Ishikawa (cell line): ENCODE measurements around the gene SLC41A1.

ENCODE experiments used
- CEBPB ChIP-seq: IDR thresholded peaks from 2 replicates; pipeline ENCODE4 v1.6.1; 2012
- CREB1 ChIP-seq: IDR thresholded peaks from 2 replicates; pipeline ENCODE4 v1.6.1; 2012; ENCODE audit warnings: low read depth
- EGR1 ChIP-seq: IDR thresholded peaks from 2 replicates; pipeline ENCODE4 v1.6.1; 2012
- EP300 ChIP-seq: IDR thresholded peaks from 2 replicates; pipeline ENCODE4 v1.6.1; 2012; ENCODE audit warnings: borderline replicate concordance
- FOXM1 ChIP-seq: IDR thresholded peaks from 2 replicates; pipeline ENCODE4 v1.6.1; 2012; ENCODE audit warnings: low read depth, borderline replicate concordance
- RAD21 ChIP-seq: IDR thresholded peaks from 2 replicates; pipeline ENCODE4 v1.6.1; 2012; ENCODE audit warnings: low read depth
- TAF1 ChIP-seq: IDR thresholded peaks from 2 replicates; pipeline ENCODE4 v1.6.1; 2012; ENCODE audit warnings: low read depth, mild to moderate bottlenecking
- TCF12 ChIP-seq: IDR thresholded peaks from 2 replicates; pipeline ENCODE4 v1.6.1; 2012; ENCODE audit warnings: low read depth
- TEAD4 ChIP-seq: IDR thresholded peaks from 2 replicates; pipeline ENCODE4 v1.6.1; 2012
- YY1 ChIP-seq: IDR thresholded peaks from 2 replicates; pipeline ENCODE4 v1.6.1; 2012; ENCODE audit warnings: low read depth
- ZBTB7A ChIP-seq: IDR thresholded peaks from 2 replicates; pipeline ENCODE4 v1.6.1; 2012; ENCODE audit warnings: low read depth
- TF ChIP-seq, protein P1 (sequence below): IDR thresholded peaks from 2 replicates; pipeline ENCODE4 v1.6.1; 2012; ENCODE audit warnings: low read depth, mild to moderate bottlenecking
- TF ChIP-seq, protein P2 (sequence below): IDR thresholded peaks from 2 replicates; pipeline ENCODE4 v1.6.1; 2012

DNA sequence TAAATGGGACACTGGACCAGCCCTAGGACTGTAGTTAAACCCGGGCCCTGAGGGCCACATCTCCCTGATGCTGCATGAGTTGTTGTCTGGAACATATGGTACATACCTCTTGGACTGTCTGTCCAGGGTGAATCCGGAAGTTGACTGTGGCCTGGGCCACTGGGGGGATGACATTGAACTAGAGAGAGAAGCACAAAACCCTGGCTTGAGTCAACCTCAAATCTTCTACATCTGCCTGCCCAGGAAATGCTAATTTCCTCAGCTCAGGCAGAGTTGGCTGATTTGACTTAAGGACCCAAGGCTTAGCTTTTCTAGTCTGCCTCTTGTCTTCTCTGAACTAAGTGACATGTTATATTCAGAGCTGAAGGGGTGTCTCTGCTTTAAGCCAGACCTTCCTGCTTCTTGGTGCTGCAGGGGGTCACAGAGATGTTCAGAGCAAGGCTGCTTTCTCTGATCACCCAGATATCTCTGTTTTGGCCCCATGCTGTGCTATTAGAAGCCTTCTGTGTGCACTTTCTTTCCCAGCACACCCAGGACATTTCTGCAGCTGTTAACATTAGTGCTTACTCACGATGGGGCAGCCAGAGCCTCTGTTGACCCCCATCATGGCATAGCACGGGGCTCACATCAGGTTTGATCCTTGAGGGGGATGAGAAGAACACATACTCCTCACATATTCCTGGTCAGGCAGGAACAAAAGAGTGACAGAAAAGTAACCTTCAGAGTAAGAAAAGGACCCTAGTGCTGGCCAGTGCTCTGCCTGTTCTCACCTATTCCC, 27.3 kb upstream of the SLC41A1 start:
- no peak for TF ChIP-seq EGR1
- TF ChIP-seq, protein P1, sequence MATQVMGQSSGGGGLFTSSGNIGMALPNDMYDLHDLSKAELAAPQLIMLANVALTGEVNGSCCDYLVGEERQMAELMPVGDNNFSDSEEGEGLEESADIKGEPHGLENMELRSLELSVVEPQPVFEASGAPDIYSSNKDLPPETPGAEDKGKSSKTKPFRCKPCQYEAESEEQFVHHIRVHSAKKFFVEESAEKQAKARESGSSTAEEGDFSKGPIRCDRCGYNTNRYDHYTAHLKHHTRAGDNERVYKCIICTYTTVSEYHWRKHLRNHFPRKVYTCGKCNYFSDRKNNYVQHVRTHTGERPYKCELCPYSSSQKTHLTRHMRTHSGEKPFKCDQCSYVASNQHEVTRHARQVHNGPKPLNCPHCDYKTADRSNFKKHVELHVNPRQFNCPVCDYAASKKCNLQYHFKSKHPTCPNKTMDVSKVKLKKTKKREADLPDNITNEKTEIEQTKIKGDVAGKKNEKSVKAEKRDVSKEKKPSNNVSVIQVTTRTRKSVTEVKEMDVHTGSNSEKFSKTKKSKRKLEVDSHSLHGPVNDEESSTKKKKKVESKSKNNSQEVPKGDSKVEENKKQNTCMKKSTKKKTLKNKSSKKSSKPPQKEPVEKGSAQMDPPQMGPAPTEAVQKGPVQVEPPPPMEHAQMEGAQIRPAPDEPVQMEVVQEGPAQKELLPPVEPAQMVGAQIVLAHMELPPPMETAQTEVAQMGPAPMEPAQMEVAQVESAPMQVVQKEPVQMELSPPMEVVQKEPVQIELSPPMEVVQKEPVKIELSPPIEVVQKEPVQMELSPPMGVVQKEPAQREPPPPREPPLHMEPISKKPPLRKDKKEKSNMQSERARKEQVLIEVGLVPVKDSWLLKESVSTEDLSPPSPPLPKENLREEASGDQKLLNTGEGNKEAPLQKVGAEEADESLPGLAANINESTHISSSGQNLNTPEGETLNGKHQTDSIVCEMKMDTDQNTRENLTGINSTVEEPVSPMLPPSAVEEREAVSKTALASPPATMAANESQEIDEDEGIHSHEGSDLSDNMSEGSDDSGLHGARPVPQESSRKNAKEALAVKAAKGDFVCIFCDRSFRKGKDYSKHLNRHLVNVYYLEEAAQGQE: no peak
- no peak for TF ChIP-seq TAF1
- no peak for TF ChIP-seq ZBTB7A
- no peak for TF ChIP-seq TEAD4
- no peak for TF ChIP-seq FOXM1
- no peak for TF ChIP-seq EP300
- TF ChIP-seq YY1: no peak
- no peak for TF ChIP-seq RAD21
- TF ChIP-seq CREB1: no peak
- TF ChIP-seq CEBPB: no peak
- TF ChIP-seq TCF12: no peak
- TF ChIP-seq, protein P2, sequence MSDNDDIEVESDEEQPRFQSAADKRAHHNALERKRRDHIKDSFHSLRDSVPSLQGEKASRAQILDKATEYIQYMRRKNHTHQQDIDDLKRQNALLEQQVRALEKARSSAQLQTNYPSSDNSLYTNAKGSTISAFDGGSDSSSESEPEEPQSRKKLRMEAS: no peak
